ENCODE measurements around the gene ZNF184. TPM values are rescaled to one million over a fixed set of nuclear protein-coding genes. Genes with fewer than 3 reads are reported as not detected.

ZNF184 gene
- total and polyA plus RNA-seq, 9 of the 15 experiments (the other 6 are each of a cell fraction or from before 2014, with no cell fraction given) = 7.6 to 22.2 (median 12.8) TPM

- TF ChIP-seq, protein P1, sequence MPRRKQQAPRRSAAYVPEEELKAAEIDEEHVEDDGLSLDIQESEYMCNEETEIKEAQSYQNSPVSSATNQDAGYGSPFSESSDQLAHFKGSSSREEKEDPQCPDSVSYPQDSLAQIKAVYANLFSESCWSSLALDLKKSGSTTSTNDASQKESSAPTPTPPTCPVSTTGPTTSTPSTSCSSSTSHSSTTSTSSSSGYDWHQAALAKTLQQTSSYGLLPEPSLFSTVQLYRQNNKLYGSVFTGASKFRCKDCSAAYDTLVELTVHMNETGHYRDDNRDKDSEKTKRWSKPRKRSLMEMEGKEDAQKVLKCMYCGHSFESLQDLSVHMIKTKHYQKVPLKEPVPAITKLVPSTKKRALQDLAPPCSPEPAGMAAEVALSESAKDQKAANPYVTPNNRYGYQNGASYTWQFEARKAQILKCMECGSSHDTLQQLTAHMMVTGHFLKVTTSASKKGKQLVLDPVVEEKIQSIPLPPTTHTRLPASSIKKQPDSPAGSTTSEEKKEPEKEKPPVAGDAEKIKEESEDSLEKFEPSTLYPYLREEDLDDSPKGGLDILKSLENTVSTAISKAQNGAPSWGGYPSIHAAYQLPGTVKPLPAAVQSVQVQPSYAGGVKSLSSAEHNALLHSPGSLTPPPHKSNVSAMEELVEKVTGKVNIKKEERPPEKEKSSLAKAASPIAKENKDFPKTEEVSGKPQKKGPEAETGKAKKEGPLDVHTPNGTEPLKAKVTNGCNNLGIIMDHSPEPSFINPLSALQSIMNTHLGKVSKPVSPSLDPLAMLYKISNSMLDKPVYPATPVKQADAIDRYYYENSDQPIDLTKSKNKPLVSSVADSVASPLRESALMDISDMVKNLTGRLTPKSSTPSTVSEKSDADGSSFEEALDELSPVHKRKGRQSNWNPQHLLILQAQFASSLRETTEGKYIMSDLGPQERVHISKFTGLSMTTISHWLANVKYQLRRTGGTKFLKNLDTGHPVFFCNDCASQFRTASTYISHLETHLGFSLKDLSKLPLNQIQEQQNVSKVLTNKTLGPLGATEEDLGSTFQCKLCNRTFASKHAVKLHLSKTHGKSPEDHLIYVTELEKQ (CRISPR knock-in tag; IDR thresholded peaks at IDR 0.05) = no peak
- TF ChIP-seq ZNF408 (CRISPR knock-in tag; IDR thresholded peaks at IDR 0.05; ENCODE audit: low read depth) (no peak), HDAC1 (IDR thresholded peaks at IDR 0.05) (no peak), ZNF24 (IDR thresholded peaks at IDR 0.05) (no peak), ILF3 (IDR thresholded peaks at IDR 0.05; ENCODE audit: borderline replicate concordance) (no peak), CBFB (CRISPR knock-in tag; IDR thresholded peaks at IDR 0.05) (no peak)
Measured at GRCh38 chr6:27507041-27507956, 34.4 kb upstream of the ZNF184 start (continued).

Measured in K562 (cell line).